Kidney capillary endothelial cell (primary cell): ENCODE data around the gene OR8D1.

Experiments
- DNase-seq: peaks from one replicate; pipeline ENCODE4 v3.0.0-alpha.2; 2018; ENCODE audit warnings: low spot score

OR8D1 gene

GRCh38 chr11:124313849-124314248 lies at the start of gene OR8D1:
Gene OR8D1 (minus strand): TSS chr11:124313949. CDS start chr11:124310766, 3,183 bp downstream.
- DNase-seq: no peak

- DNase-seq: no peak
Observed at GRCh38 chr11:124359566-124359965, 45.8 kb upstream of the OR8D1 start.

- DNase-seq: no peak
Observed at GRCh38 chr11:124346311-124346955, 32.7 kb upstream of the OR8D1 start.

GRCh38 chr11:124344346-124344745 lies 30.6 kb upstream of the OR8D1 start:
- no peak for DNase-seq

GRCh38 chr11:124340142-124340447 lies 26.3 kb upstream of the OR8D1 start:
- no peak for DNase-seq

GRCh38 chr11:124339396-124340141 lies 25.8 kb upstream of the OR8D1 start:
- no peak for DNase-seq

- DNase-seq: no peak
Observed at GRCh38 chr11:124331873-124332272, 18.1 kb upstream of the OR8D1 start.

- no peak for DNase-seq
Observed at GRCh38 chr11:124329787-124330478, 16.2 kb upstream of the OR8D1 start.

GRCh38 chr11:124327775-124328174 lies 14.0 kb upstream of the OR8D1 start:
- no peak for DNase-seq

- DNase-seq: no peak
Observed at GRCh38 chr11:124322356-124322755, 8.6 kb upstream of the OR8D1 start.

- no peak for DNase-seq
Observed at GRCh38 chr11:124320097-124320496, 6.3 kb upstream of the OR8D1 start, which contains the start of gene OR8D2. Gene OR8D2 (minus strand): TSS chr11:124320197. CDS start chr11:124320197, 0 bp downstream.

GRCh38 chr11:124315052-124315451 lies 1.3 kb upstream of the OR8D1 start:
- peak; percentile 70 for DNase-seq

- DNase-seq: no peak
Observed at GRCh38 chr11:124313131-124313530, 618 bp downstream of the OR8D1 start.

- no peak for DNase-seq
Observed at GRCh38 chr11:124311670-124312069, 2.1 kb downstream of the OR8D1 start.

- DNase-seq: no peak
Observed at GRCh38 chr11:124311269-124311668, 2.5 kb downstream of the OR8D1 start.

- peak; percentile 8 for DNase-seq
Observed at GRCh38 chr11:124310721-124311120, 3.0 kb downstream of the OR8D1 start.

- DNase-seq: no peak
Observed at GRCh38 chr11:124307093-124307492, 6.7 kb downstream of the OR8D1 start.

GRCh38 chr11:124302347-124303125 lies 11.2 kb downstream of the OR8D1 start:
- DNase-seq: no peak

- DNase-seq: no peak
Observed at GRCh38 chr11:124301548-124301947, 12.2 kb downstream of the OR8D1 start.

- no peak for DNase-seq
Observed at GRCh38 chr11:124297921-124298320, 15.8 kb downstream of the OR8D1 start.

- DNase-seq: no peak
Observed at GRCh38 chr11:124296016-124296415, 17.7 kb downstream of the OR8D1 start.

- DNase-seq: no peak
Observed at GRCh38 chr11:124294687-124295086, 19.1 kb downstream of the OR8D1 start.
